Esophagus squamous epithelium (tissue), 5 donors: Measurements from ENCODE around the gene SLC39A7. TPM values are rescaled to one million over a fixed set of nuclear protein-coding genes. Genes with fewer than 3 reads are reported as not detected.

ENCODE experiments used
- DNase-seq: peaks from one replicate; lab custom pipeline; 2025; lab: John Stamatoyannopoulos, UW
- H3K27ac ChIP-seq, 4 donors: fragments of 200-600 bp; sonication (generic); one replicate each; pipeline ENCODE4 v1.5.1; 2016 to 2019; ENCODE audit warnings: mild to moderate bottlenecking in 1 of 4
- H3K27me3 ChIP-seq, 4 donors: fragments of 200-600 bp; sonication (generic); 1 replicate in 3 of 4; 2 replicates in 1 of 4; pipeline versions ENCODE4 v1.5.1 to v1.6.0; 2017 to 2021; ENCODE audit warnings: antibody characterized with exemption in 1 of 4
- H3K36me3 ChIP-seq, 3 donors: fragments of 200-600 bp; sonication (generic); one replicate each; pipeline ENCODE4 v1.5.1; 2016 to 2019
- H3K4me1 ChIP-seq, 3 donors: fragments of 200-600 bp; sonication (generic); one replicate each; pipeline ENCODE4 v1.5.1; 2017 to 2019
- H3K4me3 ChIP-seq, 4 donors: fragments of 200-600 bp; sonication (generic); 1 replicate in 3 of 4; 2 replicates in 1 of 4; pipeline ENCODE4 v1.5.1; 2016 to 2019; ENCODE audit warnings: mild to moderate bottlenecking in 2 of 4, moderate library complexity in 1 of 4
- H3K9me3 ChIP-seq, 3 donors: fragments of 200-600 bp; sonication (generic); one replicate each; pipeline ENCODE4 v1.5.1; 2016 to 2019
- CTCF ChIP-seq, 6 experiments: fragments of 450-650 bp in 4 of 6; fragments of 200-600 bp in 2 of 6; sonication (generic) in 2 of 6; IDR thresholded peaks; one replicate each; pipeline ENCODE4 v1.5.1; 2016 to 2019; ENCODE audit warnings: antibody characterized with exemption in 6 of 6, mild to moderate bottlenecking in 4 of 6, moderate library complexity in 4 of 6
- POLR2A ChIP-seq, 4 donors: fragments of 450-650 bp; IDR thresholded peaks; one replicate each; pipeline ENCODE4 v1.6.1; 2017; ENCODE audit warnings: antibody characterized with exemption in 4 of 4, mild to moderate bottlenecking in 4 of 4, moderate library complexity in 3 of 4
- WGBS, 2 donors: methylation state at CpG; one replicate each; pipeline ENCODE4 v1.1.5; 2018; 5-methylcytosine and 5-hydroxymethylcytosine counted together
- intact Hi-C: fragments of 100-400 bp; cut with DNase I; formaldehyde crosslinking; loops from one replicate; pipeline ENCODE4 v1.15.0; 2022
- total RNA-seq, 4 donors: library from RNA; depleted of rRNA; stranded (reverse); fragments of >200 nt; gene quantifications; one replicate each; pipeline ENCODE4 v1.1.0, GENCODE V29; 2016
- donor health status: DM: yes; HTN: yes; CAD: no.

Gene SLC39A7
- total RNA-seq, 4 donors from 2014 or later, result 43.1 to 72.4 (median 62.4) TPM

GRCh38 chr6:33164176-33164575 lies 36.5 kb upstream of the SLC39A7 start:
- no peaks in the 10 kb centered on the region for H3K36me3 ChIP-seq
- no peak for DNase-seq
- H3K27me3 ChIP-seq, result no peaks in the 10 kb centered on the region
- WGBS, 2 donors, result 21 to 45% methylated on average over 2 of the region's 10 CpGs
- TF ChIP-seq CTCF (IDR thresholded peaks at IDR 0.05) (no peak), POLR2A (IDR thresholded peaks at IDR 0.05) (no peak)
- intact Hi-C loops, result loop anchor here (5.0 kb wide), 1 partner anchor 83 kb away; no protein-coding TSS in a partner anchor
- H3K9me3 ChIP-seq, result no peaks in the 10 kb centered on the region
- peaks cover 8 to 22% (median 13%) of the 10 kb centered on the region in 3 donors for H3K4me1 ChIP-seq
- no peak overlapping the region for H3K27ac ChIP-seq
- no peak overlapping the region for H3K4me3 ChIP-seq

GRCh38 chr6:33164665-33165373 lies 35.8 kb upstream of the SLC39A7 start:
- DNase-seq, result no peak
- 67 to 73% methylated on average over 11 to 12 of the region's 14 CpGs for WGBS, 2 donors
- TF ChIP-seq CTCF (IDR thresholded peaks at IDR 0.05), result no peak
- no peak for TF ChIP-seq POLR2A (IDR thresholded peaks at IDR 0.05)
- Histone ChIP-seq H3K36me3 (no peaks in the 10 kb centered on the region), H3K4me3 (no peak overlapping the region), H3K9me3 (no peaks in the 10 kb centered on the region), H3K27ac (no peak overlapping the region), H3K27me3 (no peaks in the 10 kb centered on the region), H3K4me1 (peaks cover 8 to 22% (median 13%) of the 10 kb centered on the region in 3 donors)
- intact Hi-C loops, result loop anchor here (5.0 kb wide), 1 partner anchor 82 kb away; no protein-coding TSS in a partner anchor

GRCh38 chr6:33165581-33166258 lies 34.9 kb upstream of the SLC39A7 start:
- intact Hi-C loops, result no loop called here
- H3K4me1 ChIP-seq, result peaks cover 6 to 16% (median 13%) of the 10 kb centered on the region in 3 donors

GRCh38 chr6:33166363-33166762 lies 34.3 kb upstream of the SLC39A7 start:
- intact Hi-C loops, result no loop called here
- no peak overlapping the region for H3K4me3 ChIP-seq
- no peak overlapping the region for H3K27ac ChIP-seq
- H3K4me1 ChIP-seq, result peaks cover 0 to 9% (median 7%) of the 10 kb centered on the region in 3 donors
- WGBS, 2 donors, result 75 to 84% methylated on average over 3 to 6 of the region's 6 CpGs
- no peak for DNase-seq
- H3K27me3 ChIP-seq, result no peaks in the 10 kb centered on the region
- TF ChIP-seq POLR2A (IDR thresholded peaks at IDR 0.05) (no peak), CTCF (IDR thresholded peaks at IDR 0.05) (no peak)
- H3K36me3 ChIP-seq, result no peaks in the 10 kb centered on the region
- no peaks in the 10 kb centered on the region for H3K9me3 ChIP-seq

More at GRCh38 chr6:33165581-33166258, 34.9 kb upstream of the SLC39A7 start:
- no peak for DNase-seq
- no peak for TF ChIP-seq CTCF (IDR thresholded peaks at IDR 0.05)
- no peak for TF ChIP-seq POLR2A (IDR thresholded peaks at IDR 0.05)
- H3K36me3 ChIP-seq, result no peaks in the 10 kb centered on the region
- H3K9me3 ChIP-seq, result no peaks in the 10 kb centered on the region
- 80 to 95% methylated on average over 1 to 3 of the region's 17 CpGs for WGBS, 2 donors
- H3K27ac ChIP-seq, result no peak overlapping the region
- no peak overlapping the region for H3K4me3 ChIP-seq
- no peaks in the 10 kb centered on the region for H3K27me3 ChIP-seq

- Histone ChIP-seq H3K4me3 (no peak overlapping the region), H3K27me3 (no peaks in the 10 kb centered on the region), H3K36me3 (no peaks in the 10 kb centered on the region), H3K4me1 (peaks cover 0 to 5% (median 4%) of the 10 kb centered on the region in 3 donors), H3K27ac (no peak overlapping the region), H3K9me3 (no peaks in the 10 kb centered on the region)
- DNase-seq, result no peak
- WGBS, 2 donors, result 70 to 92% methylated on average over 5 to 7 of the region's 7 CpGs
- TF ChIP-seq POLR2A (IDR thresholded peaks at IDR 0.05) (no peak), CTCF (IDR thresholded peaks at IDR 0.05) (no peak)
- intact Hi-C loops, result no loop called here
Observed at GRCh38 chr6:33166811-33167210, 33.9 kb upstream of the SLC39A7 start.
